ENCODE results near the gene KIF1A.

Gene KIF1A

DNA sequence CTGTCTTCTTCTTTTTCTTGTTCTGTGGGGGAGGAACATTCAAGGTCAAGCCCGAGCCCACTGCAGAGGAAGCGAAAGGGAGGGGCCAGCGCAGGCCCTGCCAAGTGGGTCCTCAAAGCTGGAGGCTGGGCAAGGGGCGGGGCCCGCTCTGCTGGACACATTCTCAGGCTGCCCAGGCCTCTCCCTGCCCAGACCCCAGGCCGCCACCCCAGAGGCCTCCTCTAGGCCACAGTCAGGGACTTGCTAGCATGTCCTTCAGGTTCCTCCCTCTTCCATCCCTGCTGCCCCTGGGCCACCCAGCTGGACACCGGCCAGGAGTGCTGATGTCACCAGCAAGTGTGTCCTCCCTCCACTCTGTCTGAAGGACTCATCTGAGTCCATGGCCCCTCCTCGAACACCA, 44.1 kb downstream of the KIF1A start:
- DNase-seq (ENCODE audit: low read depth, low spot score): no peak
- H3K27ac ChIP-seq: no peak overlapping the region

- DNase-seq (ENCODE audit: low read depth, low spot score): no peak
- no peak overlapping the region for H3K27ac ChIP-seq
Observed at GRCh38 chr2:240774856-240775255, 45.2 kb downstream of the KIF1A start.

- no peak for DNase-seq (ENCODE audit: low read depth, low spot score)
- H3K27ac ChIP-seq: no peak overlapping the region
Observed at GRCh38 chr2:240769096-240769495, 50.9 kb downstream of the KIF1A start.

GRCh38 chr2:240768216-240768615, 51.8 kb downstream of the KIF1A start:
- no peak for DNase-seq (ENCODE audit: low read depth, low spot score)
- no peak overlapping the region for H3K27ac ChIP-seq

DNA sequence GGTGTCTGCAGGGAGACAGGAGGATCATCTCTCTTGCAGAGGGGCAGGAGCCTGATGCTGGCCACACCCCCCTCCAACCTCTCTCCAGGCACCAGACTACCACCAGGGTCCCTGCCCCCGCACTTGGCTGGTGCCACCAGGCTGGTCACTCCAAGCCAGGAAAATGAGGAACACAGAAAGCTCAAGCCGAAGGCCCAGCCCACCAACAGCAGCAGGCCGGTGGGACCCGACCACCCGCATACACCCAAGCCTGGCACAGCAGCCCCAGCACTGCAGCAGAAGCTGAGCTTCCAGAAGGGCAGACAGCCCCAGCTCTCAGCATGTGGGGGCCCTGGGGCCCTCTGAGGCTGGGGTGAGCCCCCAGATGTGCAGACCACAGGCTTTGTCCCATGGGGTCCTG, 52.7 kb downstream of the KIF1A start:
- DNase-seq (ENCODE audit: low read depth, low spot score): no peak

GRCh38 chr2:240766072-240766471, 53.9 kb downstream of the KIF1A start:
- DNase-seq (ENCODE audit: low read depth, low spot score): no peak
- no peak overlapping the region for H3K27ac ChIP-seq

More for the DNA sequence above, 52.7 kb downstream of the KIF1A start:
- no peak overlapping the region for H3K27ac ChIP-seq

DNA sequence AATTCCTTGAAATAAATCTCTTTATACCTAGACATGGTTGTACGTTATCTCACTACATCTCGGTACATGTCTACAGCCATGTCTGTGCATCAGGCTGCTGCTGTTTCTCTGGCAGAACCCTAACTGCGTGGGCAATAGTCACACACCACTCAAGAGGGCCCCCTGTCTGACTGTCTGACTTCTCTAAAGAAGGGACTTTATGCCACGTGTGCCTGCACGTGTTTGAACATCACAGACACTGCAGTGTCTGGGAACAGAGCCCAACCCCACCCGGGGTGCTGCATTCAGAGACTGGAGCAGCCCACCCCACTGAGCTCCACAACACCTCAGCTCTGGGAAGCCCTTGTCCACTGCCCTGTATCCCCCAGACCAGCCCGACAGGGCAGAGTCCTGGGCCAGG, 55.0 kb downstream of the KIF1A start:
- no peak overlapping the region for H3K27ac ChIP-seq
- no peak for DNase-seq (ENCODE audit: low read depth, low spot score)

DNA sequence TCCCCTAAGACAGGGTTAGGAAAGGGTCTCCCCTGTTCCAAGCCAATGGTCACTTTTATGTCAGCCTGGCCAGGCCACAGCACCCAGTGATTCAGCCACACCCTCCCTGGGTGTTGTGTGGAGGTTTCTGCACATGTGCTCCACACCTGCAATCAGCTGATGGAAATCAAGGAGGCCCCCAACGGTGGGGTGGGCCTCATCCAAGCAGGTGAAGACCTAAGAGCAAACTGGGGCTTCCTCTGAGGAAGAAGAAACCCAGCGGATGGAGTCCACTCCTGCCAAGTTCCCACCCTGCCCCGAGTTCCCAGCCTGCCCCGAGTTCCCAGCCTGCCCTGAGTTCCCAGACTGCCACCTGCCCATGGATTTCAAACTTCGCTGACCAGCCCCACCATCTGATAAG, 55.4 kb downstream of the KIF1A start:
- no peak for DNase-seq (ENCODE audit: low read depth, low spot score)
- H3K27ac ChIP-seq: no peak overlapping the region

DNA sequence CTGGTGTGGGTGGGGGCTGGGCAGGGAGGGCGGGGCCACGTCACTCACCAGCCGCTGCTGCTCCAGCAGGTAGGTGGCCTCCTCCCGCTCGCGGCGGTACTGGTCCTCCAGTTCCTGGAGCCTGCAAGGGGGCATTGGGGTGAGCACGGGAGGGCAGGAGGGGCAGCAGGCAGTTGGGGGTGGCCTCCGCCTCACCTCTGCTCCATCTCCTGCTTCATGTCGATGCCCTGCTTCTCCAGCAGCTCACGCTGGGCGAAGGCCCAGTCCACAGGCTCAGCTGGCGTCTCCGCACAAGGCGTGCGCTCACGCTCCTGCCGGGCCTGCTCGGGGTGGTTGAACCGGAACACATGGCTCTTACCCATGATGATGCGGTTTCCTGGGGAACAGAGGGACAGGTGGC, 57.0 kb downstream of the KIF1A start:
- no peak overlapping the region for H3K27ac ChIP-seq
- DNase-seq (ENCODE audit: low read depth, low spot score): no peak

GRCh38 chr2:240762249-240762648, 57.8 kb downstream of the KIF1A start:
- H3K27ac ChIP-seq: no peak overlapping the region
- no peak for DNase-seq (ENCODE audit: low read depth, low spot score)

GRCh38 chr2:240760576-240761246, 59.3 kb downstream of the KIF1A start:
- DNase-seq (ENCODE audit: low read depth, low spot score): no peak
- no peak overlapping the region for H3K27ac ChIP-seq

- H3K27ac ChIP-seq: no peak overlapping the region
Observed at GRCh38 chr2:240760121-240760520, 59.9 kb downstream of the KIF1A start.

GRCh38 chr2:240759459-240759858, 60.6 kb downstream of the KIF1A start:
- H3K27ac ChIP-seq: no peak overlapping the region
- DNase-seq (ENCODE audit: low read depth, low spot score): no peak

More at GRCh38 chr2:240760121-240760520, 59.9 kb downstream of the KIF1A start:
- no peak for DNase-seq (ENCODE audit: low read depth, low spot score)

GRCh38 chr2:240757086-240757614, 62.9 kb downstream of the KIF1A start:
- no peak overlapping the region for H3K27ac ChIP-seq
- no peak for DNase-seq (ENCODE audit: low read depth, low spot score)

DNA sequence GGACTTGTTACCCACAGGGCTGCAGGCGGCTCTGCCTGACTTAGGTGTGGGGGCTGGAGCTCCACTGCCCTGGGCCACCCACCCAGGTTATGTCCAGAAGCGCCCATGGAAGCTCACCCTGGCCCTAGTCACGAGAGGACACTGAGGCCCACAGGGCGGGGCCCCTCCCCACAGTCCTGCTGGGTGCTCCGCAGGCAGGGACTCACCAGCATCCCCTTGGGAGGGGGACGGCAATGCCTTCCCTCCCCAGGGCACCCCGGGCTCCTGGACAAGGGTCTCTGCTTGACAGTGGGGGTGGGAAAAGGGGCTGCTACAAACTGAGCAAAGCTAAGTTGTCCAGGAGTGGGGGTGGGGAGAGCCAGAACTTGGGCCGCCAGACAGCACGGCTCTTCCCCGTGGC, 67.8 kb downstream of the KIF1A start:
- no peak for DNase-seq (ENCODE audit: low read depth, low spot score)
- no peak overlapping the region for H3K27ac ChIP-seq

DNA sequence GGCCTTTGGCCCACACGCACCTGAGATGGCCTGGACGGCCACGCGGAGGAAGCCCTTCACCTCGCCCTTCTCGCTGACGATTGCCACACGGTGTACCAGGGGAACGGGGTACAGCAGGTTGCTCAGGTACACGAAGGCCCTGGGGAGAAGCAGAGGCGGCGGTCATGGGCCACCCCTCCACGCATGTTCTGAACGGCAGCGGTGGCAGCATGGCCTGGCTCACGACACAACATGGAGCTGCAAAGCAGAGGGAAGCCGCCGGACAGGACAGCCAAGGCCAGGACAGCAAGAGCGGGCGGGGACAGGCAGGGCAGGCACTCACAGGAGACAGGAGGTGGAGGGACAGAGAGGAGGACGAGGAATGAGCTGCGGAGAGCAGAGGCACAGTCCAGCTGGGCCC, 69.6 kb downstream of the KIF1A start:
- DNase-seq (ENCODE audit: low read depth, low spot score): no peak
- no peak overlapping the region for H3K27ac ChIP-seq

GRCh38 chr2:240749516-240749915, 70.5 kb downstream of the KIF1A start:
- H3K27ac ChIP-seq: no peak overlapping the region
- no peak for DNase-seq (ENCODE audit: low read depth, low spot score)

DNA sequence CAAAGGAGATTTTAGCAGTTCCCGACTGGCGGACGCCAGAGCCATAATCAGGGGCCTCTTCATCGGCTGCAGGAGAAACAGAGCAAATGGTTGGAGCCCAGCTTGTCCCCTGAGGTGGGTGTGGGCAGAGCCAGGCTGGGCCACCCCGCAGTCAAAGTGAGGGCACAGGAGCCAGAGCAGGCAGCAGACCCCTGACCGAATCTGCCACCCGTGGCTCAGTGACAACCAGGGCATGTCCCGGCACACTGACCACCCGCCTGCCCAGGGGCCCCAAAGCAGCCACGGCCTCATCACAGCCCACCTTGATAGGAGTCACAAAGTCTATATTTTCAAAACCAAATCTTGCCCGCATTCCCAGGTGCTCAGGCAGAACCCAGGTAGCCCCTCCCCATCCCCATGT, 72.8 kb downstream of the KIF1A start:
- no peak for DNase-seq (ENCODE audit: low read depth, low spot score)
- no peak overlapping the region for H3K27ac ChIP-seq

DNA sequence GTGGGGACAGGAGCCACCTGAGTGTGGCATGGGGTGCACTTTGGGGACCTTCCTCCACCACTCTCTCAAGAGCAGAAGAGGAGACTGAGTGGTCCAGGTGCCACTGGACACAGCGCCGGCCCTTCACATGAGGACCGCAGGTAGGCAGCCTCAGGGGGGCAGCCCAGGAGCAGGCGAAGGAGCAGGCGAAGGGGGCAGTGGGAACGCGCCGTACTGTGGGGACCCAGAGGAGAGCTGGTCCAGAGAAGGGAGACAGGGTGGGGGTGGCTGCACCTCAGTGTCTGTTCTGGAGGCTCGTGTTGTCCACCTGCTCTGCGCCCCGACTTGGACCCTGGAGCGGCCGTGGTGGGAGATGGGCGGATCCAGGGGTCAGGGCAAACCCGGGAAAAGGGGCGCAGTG, 73.3 kb downstream of the KIF1A start:
- no peak overlapping the region for H3K27ac ChIP-seq
- no peak for DNase-seq (ENCODE audit: low read depth, low spot score)

- DNase-seq (ENCODE audit: low read depth, low spot score): no peak
- H3K27ac ChIP-seq: no peak overlapping the region
Observed at GRCh38 chr2:240745962-240746361, 74.1 kb downstream of the KIF1A start.

DNA sequence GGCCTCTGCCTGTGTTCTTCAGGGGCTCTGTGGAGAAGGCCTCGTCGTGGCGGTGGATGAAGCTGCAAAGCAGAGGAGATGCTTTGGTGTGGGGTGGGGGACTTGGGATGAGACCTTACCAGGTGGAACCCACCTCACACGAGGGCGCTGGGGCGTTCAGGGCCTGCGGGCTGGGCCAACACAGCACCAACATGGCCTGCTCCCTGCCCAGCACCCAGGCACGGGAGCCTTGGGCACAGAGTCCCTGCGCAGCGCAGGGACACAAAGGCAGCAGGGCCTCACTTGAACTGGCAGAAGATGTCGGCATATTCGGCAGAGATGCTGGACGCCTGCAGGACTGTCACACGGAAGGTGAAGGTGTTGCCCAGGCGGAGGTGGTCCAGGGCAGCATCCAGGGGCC, 74.6 kb downstream of the KIF1A start:
- no peak for DNase-seq (ENCODE audit: low read depth, low spot score)
- no peak overlapping the region for H3K27ac ChIP-seq

GRCh38 chr2:240742602-240743095, 77.4 kb downstream of the KIF1A start:
- DNase-seq (ENCODE audit: low read depth, low spot score): no peak
- H3K27ac ChIP-seq: no peak overlapping the region
